ENCODE measurements around the gene SUCO. TPM values are rescaled to one million over a fixed set of nuclear protein-coding genes. Genes with fewer than 3 reads are reported as not detected.

Gene SUCO
- total and polyA plus RNA-seq, 2 of the 8 experiments (the other 6 are each of a cell fraction or from before 2014, with no cell fraction given): 8.3 to 35.8 TPM

DNA sequence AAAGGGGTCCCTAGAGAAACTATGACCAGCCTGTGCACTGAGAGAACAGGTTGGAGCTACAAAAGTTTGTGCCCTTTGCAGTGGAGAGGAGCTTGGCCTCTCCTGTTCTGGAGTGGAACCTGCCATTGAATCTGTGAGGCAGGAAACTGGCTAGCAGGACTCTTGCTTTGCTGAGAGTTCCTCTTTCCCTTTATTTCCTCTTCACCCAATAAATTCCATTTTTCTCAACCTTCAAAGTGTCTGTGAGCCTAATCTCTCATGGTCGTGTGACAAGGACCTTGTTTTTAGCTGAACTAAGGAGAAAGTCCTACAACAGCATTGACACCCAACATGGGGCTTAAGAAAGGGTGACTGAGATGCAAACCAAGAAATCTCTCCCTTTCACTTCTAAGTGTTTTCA lies 83.2 kb downstream of the SUCO start:
- Histone ChIP-seq H2AFZ (ENCODE audit: low read length) (no peak overlapping the region), H3K27ac (ENCODE audit: low read depth, low read length) (no peak overlapping the region), H2BK12ac (ENCODE audit: low read depth, low read length) (no peak overlapping the region), H3K18ac (ENCODE audit: extremely low read depth, low read length) (no peak overlapping the region), H2BK120ac (replicated peaks; ENCODE audit: low read depth, low read length) (no peak overlapping the region), H4K8ac (ENCODE audit: extremely low read depth, insufficient read depth, low read length) (no peak overlapping the region), H3K27me3 (replicated peaks in 1 of 4; ENCODE audit: control insufficient read depth in 3 of 4, extremely low read depth in 1 of 4, insufficient read depth in 3 of 4, low read length in 3 of 4) (peaks cover 0 to 1% (median 0%) of the 10 kb centered on the region in 4 experiments; a peak in 1 of 7 replicates), H3K14ac (ENCODE audit: insufficient read length) (no peak overlapping the region), H4K20me1 (replicated peaks in 1 of 2; ENCODE audit: control insufficient read depth in 1 of 2, insufficient read depth in 2 of 2, low read length in 2 of 2) (no peaks in the 10 kb centered on the region), H4K5ac (ENCODE audit: insufficient read length, low read depth, low read length) (no peak overlapping the region), H3K9me3 (ENCODE audit: insufficient read depth in 2 of 2, low read depth in 1 of 2, low read length in 1 of 2) (peaks cover 20 to 25% of the 10 kb centered on the region in 2 experiments; a peak in 3 of 4 replicates), H3K4ac (replicated peaks; ENCODE audit: insufficient read length, low read depth, low read length) (no peak overlapping the region), H4K91ac (replicated peaks; ENCODE audit: insufficient read length, low read length) (no peak overlapping the region), H2BK20ac (ENCODE audit: low read length) (no peak overlapping the region), H2BK5ac (ENCODE audit: low read depth, low read length) (no peak overlapping the region), H3K4me2 (ENCODE audit: insufficient read depth in 1 of 2, low read depth in 2 of 2, low read length in 2 of 2) (no peak overlapping the region), H3K79me1 (ENCODE audit: low read depth, low read length) (no peaks in the 10 kb centered on the region), H3K36me3 (ENCODE audit: control insufficient read depth in 2 of 4, insufficient read depth in 4 of 4, low read length in 3 of 4) (peaks cover 0 to 8% (median 2%) of the 10 kb centered on the region in 4 experiments; a peak in 3 of 8 replicates), H3K9ac (replicated peaks in 1 of 4; ENCODE audit: extremely low read depth in 1 of 4, low read depth in 3 of 4, low read length in 3 of 4) (no peak overlapping the region), H3K56ac (replicated peaks; ENCODE audit: insufficient read length, low read depth, low read length) (no peak overlapping the region), H3K4me3 (ENCODE audit: extremely low read depth in 1 of 4, insufficient read depth in 2 of 4, low read depth in 3 of 4, low read length in 4 of 4) (no peak overlapping the region), H2BK15ac (ENCODE audit: low read length) (no peak overlapping the region), H2AK5ac (ENCODE audit: low read depth, low read length) (no peak overlapping the region), H3K79me2 (ENCODE audit: control insufficient read depth in 1 of 2, insufficient read depth in 2 of 2, low read length in 2 of 2) (no peaks in the 10 kb centered on the region), H3K23ac (ENCODE audit: insufficient read length) (no peak overlapping the region), H3K4me1 (replicated peaks in 1 of 4; ENCODE audit: control insufficient read depth in 3 of 4, insufficient read depth in 4 of 4, low read length in 3 of 4) (no peaks in the 10 kb centered on the region), H3K23me2 (ENCODE audit: low read depth, low read length) (no peaks in the 10 kb centered on the region)
- ChIA-PET CTCF (ENCODE audit: partially characterized antibody) (interaction anchor here (1.0 to 2.9 kb wide), 2 partner anchors 103 to 112 kb away, joined by 4 to 12 read pairs; no protein-coding TSS in a partner anchor), POLR2A (ENCODE audit: partially characterized antibody) (no interaction called here)
- TF ChIP-seq RFX5 (IDR thresholded peaks at IDR 0.05; ENCODE audit: borderline replicate concordance, low read depth, low read length) (no peak), ZNF274 (IDR thresholded peaks at IDR 0.05; ENCODE audit: borderline replicate concordance, extremely low read depth, low read length) (no peak), POLR2A (IDR thresholded peaks at IDR 0.05; ENCODE audit: control extremely low read depth in 1 of 2, low read depth in 2 of 2, low read length in 2 of 2) (no peak), SIRT6 (IDR thresholded peaks at IDR 0.05; ENCODE audit: low read length) (no peak), PHF8 (conservative IDR thresholded peaks at IDR 0.05; ENCODE audit: low read depth, low read length) (no peak), POLR2AphosphoS5 (IDR thresholded peaks at IDR 0.05; ENCODE audit: low read depth, low read length) (no peak), EGR1 (IDR thresholded peaks at IDR 0.05; ENCODE audit: borderline replicate concordance, low read depth, low read length) (no peak), SUZ12 (IDR thresholded peaks at IDR 0.05; ENCODE audit: low read length) (no peak), CTBP2 (IDR thresholded peaks at IDR 0.05; ENCODE audit: borderline replicate concordance, insufficient read depth, insufficient read length, low read length) (no peak)
- FAIRE-seq (no peak), DNase-seq (ENCODE audit: low read depth in 1 of 2, low spot score in 2 of 2) (no peak)
- 73% methylated on average over 1 of the region's 1 CpG; no CpG with 5 or more reads in 1 of the 2 experiments for WGBS, 2 experiments (ENCODE audit: extremely low coverage in 1 of 2, insufficient coverage in 1 of 2, insufficient read length in 1 of 2, insufficient replicate concordance in 2 of 2, low coverage in 1 of 2, low lambda C conversion rate in 2 of 2, missing lambda C conversion rate in 1 of 2)
